AG08395 (cell line): Measurements from ENCODE around the gene PTCD3.
A peak's percentile ranks its signal among the peaks of the same experiment; 100 is the strongest.

ENCODE experiments used
- DNase-seq: peaks from one replicate; pipeline ENCODE4 v3.0.0; 2012; ENCODE audit warnings: mixed read lengths, low spot score

Gene PTCD3

GRCh38 chr2:86082756-86083155, 23.3 kb upstream of the PTCD3 start:
- no peak for DNase-seq

DNA sequence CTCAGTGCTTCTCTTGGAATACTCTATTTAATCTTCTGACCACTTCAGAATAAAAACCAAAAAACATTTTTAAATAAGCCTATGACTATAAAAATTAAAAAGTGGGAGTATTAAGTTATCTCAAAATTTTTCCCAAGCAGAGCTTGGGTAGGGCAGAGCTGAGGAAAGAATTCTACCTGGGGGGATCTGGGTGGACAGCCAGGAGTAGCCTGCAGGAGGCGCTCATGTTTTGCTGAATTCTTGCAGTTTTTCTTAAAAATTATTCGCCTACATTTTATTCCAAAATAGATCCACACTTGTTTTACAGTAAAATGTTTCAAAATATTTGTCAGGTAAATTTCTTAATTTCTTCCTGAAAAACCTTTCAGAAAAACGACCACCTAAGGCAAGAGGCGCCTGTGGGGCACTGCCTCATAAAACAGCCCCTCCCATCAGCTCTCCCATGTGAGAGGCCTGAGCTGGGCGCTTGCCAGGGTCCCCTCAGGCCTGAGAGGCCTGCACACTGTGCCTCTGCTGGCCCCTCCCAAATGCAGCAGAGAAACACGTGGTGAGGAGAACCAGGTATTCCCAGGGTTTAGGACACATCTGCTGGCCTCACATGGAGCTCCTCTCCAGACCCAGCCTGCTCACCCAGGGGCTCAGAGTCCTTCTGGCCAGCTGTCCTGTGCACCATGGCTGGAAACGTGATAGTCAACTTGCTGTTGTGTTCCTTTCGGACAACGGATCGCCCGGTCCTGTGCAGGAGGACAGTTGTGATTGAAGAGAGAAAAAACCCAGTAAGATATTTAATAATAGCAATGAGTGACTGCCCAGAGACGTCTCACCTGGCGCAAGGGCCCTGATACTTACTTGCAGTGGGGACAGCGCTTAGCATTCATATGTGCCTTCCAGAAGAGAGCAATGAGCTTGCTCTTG, 17.8 kb upstream of the PTCD3 start:
- no peak for DNase-seq

- no peak for DNase-seq
Observed at GRCh38 chr2:86094229-86094628, 11.8 kb upstream of the PTCD3 start.

GRCh38 chr2:86097114-86097896, 8.7 kb upstream of the PTCD3 start:
- no peak for DNase-seq

DNA sequence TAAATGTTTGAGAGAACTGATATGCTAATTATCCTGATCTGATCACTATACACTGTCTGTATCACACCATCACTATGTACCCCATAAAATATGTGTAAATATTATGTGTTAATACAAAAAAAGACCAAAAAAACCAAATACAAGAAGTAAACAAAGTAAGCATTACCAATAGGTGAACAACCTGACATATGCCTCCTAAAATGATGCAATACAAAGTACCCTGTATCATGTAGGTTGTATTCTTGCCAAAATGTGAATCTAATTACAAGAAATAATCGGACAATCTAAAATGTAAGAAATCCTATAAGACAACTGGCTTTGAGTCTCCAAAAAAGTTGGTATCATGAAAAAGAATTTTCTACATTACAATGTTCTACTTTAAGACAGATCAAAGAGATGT, 8.1 kb upstream of the PTCD3 start:
- no peak for DNase-seq

- DNase-seq = no peak
Observed at GRCh38 chr2:86102157-86102556, 3.9 kb upstream of the PTCD3 start.

DNA sequence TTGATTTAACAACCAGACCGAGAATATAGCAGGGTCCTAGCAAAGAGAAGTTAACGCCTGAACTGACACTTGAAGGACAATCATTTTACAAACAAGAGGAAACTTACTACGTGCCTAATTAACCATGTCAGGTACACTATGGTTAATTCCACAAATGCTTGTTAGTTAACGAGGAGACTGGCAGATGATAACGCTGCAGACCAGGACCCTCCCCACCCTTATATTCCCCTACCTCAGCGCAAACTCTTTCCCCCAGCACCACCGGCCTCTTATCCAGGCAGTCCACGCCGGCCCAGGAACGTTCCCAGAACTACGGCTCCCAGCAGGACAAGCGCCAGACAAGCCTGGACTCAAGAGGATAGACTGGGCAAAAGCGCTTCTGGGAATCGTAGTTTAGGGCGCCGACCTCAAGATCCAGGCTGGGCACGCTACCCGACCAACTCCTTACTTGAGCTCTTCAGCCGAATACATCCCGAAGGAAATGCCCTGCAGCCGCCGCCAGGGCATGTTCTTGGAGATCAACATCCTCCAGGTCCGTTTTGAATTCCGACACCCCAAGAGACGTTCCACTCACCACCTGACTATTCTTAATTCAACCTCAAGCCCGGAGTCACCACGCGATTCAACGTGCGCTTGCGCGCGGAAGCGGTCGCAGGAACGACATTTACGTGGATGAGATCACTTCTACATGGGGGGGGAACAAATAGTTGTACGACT, 625 bp upstream of the PTCD3 start, which contains the start of gene POLR1A:
Gene POLR1A (minus strand): TSS at position 635 of the 717 bp plus-strand sequence. CDS start 110 bp downstream, at position 525.
- peak; percentile 88 for DNase-seq

DNA sequence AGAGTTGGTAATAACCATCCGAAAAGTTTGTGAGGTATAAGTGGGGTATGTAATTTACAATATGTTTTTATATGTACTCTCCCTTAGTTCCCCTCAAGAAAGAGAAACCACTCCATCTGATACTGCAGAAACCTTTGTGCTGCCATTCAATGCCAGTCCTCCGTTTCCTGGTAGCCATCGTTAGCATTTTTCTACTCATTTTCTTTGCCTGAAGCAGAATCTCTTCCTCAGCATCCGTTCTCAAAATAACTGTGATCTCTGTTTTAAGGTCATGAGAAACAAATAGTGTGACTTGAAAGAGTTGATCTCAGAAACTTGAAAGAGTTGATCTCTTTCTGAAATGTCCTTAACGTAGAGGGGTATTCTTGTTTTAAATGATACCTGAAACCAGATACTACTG, 996 bp downstream of the PTCD3 start:
- DNase-seq = no peak

DNA sequence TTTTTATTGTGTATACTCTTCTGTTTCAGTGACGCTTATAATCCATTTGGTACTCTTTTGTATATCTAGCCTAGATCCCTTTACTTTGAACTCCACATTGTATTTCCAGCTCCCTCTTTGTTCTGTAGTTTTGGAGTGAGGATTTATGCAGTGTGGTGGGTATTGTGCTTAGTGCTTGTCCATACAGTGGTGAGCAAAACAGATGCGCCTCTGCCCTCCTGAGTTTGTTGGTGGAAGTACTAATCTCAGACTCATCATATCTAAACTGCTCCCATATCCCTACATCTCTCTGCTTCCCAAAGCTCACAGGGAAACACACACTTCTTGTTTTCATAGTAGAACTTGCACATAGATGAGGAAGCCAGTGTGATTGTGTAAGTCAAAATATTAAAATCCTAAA, 12.1 kb downstream of the PTCD3 start:
- DNase-seq = no peak

- no peak for DNase-seq
Observed at GRCh38 chr2:86123328-86123925, 17.4 kb downstream of the PTCD3 start.

DNA sequence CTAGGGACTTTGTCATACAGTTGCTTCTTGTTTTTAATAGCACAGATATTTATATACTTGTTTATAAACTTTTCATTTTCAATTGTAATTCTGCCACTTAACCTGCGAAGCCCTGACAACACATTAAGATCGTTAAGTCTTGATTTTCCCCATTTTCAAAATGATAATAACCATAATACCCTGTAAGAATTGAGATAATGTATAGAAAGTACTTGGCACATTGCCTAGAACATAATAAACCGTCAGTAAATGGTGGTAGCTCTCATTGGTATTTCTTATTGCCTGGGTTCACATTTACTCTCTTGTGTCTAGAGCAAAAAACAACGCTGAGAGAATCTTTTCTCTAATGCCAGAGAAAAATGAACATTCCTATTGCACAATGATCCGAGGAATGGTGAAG, 18.6 kb downstream of the PTCD3 start:
- DNase-seq = no peak

DNA sequence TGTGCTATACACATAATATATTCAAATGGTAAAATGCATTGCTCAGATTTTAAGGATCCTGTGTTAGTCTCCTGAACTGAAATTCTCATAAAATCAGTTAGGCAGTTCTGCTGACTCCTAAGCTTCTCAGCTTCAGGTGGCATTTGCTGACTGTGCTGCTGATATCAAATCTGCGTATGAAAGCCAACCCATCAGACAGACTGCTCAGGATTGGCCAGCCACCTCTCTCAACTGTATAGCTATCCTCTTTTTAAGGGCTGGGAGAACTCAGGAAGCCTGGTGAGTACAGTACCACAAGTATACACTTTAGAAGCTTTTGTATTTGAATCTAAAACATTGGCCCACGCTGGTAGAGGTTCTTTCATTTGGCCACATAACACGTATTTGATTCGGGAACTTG, 28.7 kb downstream of the PTCD3 start:
- DNase-seq = no peak

GRCh38 chr2:86135653-86136052, 29.6 kb downstream of the PTCD3 start:
- DNase-seq = no peak

DNA sequence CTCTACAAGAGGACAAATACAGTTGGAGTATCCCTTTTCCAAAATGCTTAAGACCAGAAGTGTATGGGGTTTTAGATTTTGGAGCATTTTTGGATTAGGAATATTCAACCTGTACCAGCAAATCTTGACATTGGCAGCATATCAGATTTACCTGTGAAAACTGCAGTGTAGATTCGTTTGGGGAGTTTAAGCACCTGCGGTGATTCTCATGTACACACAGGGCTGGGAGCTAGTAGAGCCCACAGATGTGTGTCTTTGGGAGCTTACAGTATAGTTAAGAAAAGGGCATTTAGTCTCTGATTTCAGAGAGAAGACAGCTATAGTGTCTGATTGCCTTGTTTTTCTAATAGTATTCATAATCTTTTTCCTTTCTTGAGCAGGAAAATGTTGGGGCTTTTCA, 30.1 kb downstream of the PTCD3 start:
- DNase-seq = no peak

DNA sequence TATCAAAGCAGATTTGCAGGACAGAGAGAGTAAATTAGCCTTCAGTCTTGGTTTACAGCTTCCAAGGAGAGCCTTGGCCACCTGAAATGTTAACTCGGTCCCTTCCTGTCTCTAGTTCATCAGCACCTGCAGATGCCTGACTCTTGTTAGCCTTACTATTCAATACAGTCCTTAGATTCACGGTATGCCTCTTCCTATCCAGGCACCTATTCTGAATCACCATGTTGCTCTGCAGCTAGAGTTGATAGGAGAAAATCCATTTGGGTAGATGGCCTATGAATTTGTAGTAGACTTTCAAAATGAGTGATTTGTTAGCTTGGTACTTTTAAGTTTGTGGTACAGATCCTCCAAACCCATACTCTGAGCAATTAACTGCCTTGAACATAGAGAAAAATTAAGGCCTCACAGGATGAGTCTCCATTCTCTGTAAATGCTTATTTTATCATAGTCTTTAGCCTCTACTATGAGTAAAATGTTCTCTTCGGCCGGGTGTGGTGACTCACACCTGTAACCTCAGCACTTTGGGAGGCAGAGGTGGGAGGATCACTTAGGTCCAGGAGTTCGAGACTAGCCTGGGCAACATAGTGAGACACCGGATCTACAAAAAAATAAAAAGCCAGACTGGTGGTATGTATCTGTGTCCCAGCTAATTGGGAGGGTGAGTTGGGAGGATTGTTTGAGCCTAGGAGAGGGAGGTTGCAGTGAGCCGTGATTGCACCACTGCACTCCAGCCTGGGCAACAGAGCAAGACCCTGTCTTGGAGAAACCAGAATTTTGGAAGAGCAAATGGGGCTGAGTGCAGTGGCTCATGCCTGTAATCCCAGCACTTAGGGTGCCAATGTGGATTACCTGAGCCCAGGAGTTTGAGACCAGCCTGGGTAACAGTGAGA, 32.9 kb downstream of the PTCD3 start:
- no peak for DNase-seq

GRCh38 chr2:86139981-86140380, 33.9 kb downstream of the PTCD3 start:
- DNase-seq = no peak

- DNase-seq = no peak
Observed at GRCh38 chr2:86140969-86141392, 34.9 kb downstream of the PTCD3 start.

- DNase-seq = no peak
Observed at GRCh38 chr2:86142436-86143257, 36.6 kb downstream of the PTCD3 start.

DNA sequence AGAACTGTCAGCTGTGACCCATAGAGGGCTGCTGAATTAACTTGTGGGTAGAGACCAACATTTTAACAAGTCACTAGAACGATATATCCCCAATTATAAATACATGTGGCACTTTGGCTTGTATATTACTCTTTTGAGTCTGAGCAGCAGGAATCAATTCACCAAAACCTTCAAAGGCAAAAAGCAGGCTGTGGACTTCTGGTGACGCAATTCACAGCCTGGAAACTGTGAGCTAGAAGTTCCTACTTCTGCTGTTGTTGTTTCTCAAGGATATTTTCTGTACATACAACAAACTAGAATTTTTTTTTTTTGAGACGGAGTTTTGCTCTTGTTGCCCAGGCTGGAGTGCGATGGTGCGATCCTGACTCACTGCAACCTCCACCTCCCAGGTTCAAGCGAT, 37.3 kb downstream of the PTCD3 start:
- no peak for DNase-seq
